Adrenal gland (tissue), 5 donors: ENCODE results near the gene TBC1D2.

Source experiments
- POLR2A ChIP-seq, 2 donors: fragments of 450-650 bp; IDR thresholded peaks; one replicate each; pipeline ENCODE4 v1.6.1; 2017; ENCODE audit warnings: antibody characterized with exemption in 2 of 2, mild to moderate bottlenecking in 2 of 2, moderate library complexity in 1 of 2
- TF ChIP-seq, protein P1 (sequence below), 6 experiments: fragments of 450-650 bp in 4 of 6; fragments of 200-600 bp in 2 of 6; sonication (generic) in 1 of 6; IDR thresholded peaks; 1 replicate in 5 of 6; 2 replicates in 1 of 6; pipeline versions ENCODE4 v1.5.1 to v1.8.0; 2016 to 2021; ENCODE audit warnings: antibody characterized with exemption in 6 of 6, mild to moderate bottlenecking in 2 of 6, moderate library complexity in 1 of 6
- donor health status: DM: no; HTN: no; CAD: no.

DNA sequence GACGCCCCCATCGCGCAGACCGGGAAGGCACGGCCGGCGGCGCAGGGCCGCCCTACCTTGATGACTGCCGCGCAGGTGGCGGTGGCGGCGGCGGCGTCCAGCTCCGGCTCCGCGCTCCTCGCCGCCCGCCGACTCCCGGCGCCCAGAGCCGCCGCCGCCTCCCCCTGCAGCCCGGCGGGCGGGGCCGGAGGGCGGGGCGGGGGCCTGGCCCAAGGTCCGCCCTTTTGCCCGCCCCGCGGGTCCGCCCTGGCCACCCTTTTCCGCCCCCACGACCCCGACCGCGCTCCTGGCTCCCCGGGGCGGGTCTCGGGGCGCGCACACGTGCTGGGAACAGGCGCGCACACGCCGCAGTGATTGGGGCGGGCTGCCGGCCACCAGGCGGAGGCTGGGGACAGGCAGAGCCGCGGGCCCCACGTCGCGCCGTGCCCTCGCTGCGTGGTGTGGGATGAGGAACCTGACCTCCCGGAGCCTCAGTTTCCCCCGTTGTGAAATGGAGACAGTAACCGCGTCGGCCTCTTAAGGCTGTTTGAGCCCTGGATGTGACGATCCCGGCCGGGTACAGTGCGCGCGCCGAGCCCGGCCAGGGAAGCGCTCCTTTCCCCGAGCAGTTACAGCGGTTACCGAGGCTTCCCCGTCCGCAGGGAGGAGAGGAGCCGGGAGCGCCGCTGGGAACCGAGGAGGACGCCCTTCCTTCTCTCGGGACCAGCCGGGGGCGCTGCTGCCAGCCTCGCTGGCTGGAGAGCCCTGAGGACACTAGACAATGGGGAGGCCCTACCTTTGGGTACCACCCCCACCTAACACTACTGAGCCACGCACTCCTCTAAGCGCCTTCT, 62.7 kb downstream of the TBC1D2 start, which contains the start of gene CORO2A:
- TF ChIP-seq POLR2A (IDR thresholded peaks at IDR 0.05): peak; percentile 15 to 28
- TF ChIP-seq, protein P1, sequence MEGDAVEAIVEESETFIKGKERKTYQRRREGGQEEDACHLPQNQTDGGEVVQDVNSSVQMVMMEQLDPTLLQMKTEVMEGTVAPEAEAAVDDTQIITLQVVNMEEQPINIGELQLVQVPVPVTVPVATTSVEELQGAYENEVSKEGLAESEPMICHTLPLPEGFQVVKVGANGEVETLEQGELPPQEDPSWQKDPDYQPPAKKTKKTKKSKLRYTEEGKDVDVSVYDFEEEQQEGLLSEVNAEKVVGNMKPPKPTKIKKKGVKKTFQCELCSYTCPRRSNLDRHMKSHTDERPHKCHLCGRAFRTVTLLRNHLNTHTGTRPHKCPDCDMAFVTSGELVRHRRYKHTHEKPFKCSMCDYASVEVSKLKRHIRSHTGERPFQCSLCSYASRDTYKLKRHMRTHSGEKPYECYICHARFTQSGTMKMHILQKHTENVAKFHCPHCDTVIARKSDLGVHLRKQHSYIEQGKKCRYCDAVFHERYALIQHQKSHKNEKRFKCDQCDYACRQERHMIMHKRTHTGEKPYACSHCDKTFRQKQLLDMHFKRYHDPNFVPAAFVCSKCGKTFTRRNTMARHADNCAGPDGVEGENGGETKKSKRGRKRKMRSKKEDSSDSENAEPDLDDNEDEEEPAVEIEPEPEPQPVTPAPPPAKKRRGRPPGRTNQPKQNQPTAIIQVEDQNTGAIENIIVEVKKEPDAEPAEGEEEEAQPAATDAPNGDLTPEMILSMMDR (IDR thresholded peaks at IDR 0.05): peak in 4 of 6 experiments; percentile 11 to 39 (median 34)
